Coronary artery (tissue), 2 donors: ENCODE data around the gene AP2S1.
A peak's percentile ranks its signal among the peaks of the same experiment; 100 is the strongest.
"Not testable (repeated sequence)": the region's sequence is repeated elsewhere in the genome, so short reads cannot be mapped to it uniquely, and the experiment has no call there.

Experiments
- DNase-seq: peaks from one replicate; pipeline ENCODE4 v3.0.0-alpha.2; 2017; ENCODE audit warnings: low spot score
- H3K27ac ChIP-seq, 2 donors: fragments of 200-600 bp; sonication (generic); one replicate each; pipeline ENCODE4 v1.5.1; 2016 to 2019
- H3K4me3 ChIP-seq: fragments of 200-600 bp; sonication (generic); 2 replicates; pipeline ENCODE4 v1.5.1; 2016; ENCODE audit warnings: mild to moderate bottlenecking, moderate library complexity
- TF ChIP-seq, protein P1 (sequence below): fragments of 200-600 bp; sonication (generic); IDR thresholded peaks from one replicate; pipeline ENCODE4 v1.5.1; 2019; ENCODE audit warnings: antibody characterized with exemption

The AP2S1 gene

DNA sequence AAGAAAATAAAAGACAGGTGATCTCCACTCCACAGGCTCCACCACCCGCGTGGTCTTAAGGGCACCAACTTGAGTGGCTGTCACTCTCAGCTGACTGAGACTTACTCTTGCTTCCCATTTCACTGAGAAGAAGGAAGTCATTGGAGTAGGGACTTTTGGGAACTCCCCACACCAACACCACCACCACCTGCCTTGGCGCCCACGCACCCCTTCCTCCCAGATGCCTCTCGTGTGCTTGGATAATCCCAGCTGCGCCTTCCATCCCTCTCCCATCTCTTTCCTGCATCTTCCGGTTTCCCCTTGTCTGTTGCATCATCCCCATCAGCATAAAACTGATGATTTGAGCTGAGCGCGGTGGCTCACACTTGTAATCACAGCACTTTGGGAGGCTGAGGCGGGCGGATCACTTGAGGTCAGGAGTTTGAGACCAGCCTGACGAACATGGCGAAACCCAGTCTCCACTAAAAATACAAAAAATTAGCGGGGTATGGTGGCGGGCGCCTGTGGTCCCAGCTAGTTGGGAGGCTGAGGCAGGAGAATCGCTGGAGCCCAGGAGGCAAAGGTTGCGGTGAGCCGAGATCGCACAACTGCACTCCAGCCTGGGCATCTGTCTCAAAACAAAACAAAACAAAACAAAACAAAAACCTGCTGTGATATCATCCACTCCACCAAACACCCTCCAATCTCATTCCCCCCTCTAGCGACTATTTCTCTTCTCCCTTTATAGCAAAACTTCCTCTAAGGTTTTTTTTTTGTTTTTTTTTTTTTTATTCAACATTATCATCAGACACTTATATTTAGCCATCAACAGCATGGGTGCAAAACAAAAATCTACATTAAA, 25.5 kb downstream of the AP2S1 start:
- Histone ChIP-seq H3K4me3 (no peak overlapping the region), H3K27ac (peak overlapping the region in 1 of 2 donors; percentile 37)
- TF ChIP-seq, protein P1, sequence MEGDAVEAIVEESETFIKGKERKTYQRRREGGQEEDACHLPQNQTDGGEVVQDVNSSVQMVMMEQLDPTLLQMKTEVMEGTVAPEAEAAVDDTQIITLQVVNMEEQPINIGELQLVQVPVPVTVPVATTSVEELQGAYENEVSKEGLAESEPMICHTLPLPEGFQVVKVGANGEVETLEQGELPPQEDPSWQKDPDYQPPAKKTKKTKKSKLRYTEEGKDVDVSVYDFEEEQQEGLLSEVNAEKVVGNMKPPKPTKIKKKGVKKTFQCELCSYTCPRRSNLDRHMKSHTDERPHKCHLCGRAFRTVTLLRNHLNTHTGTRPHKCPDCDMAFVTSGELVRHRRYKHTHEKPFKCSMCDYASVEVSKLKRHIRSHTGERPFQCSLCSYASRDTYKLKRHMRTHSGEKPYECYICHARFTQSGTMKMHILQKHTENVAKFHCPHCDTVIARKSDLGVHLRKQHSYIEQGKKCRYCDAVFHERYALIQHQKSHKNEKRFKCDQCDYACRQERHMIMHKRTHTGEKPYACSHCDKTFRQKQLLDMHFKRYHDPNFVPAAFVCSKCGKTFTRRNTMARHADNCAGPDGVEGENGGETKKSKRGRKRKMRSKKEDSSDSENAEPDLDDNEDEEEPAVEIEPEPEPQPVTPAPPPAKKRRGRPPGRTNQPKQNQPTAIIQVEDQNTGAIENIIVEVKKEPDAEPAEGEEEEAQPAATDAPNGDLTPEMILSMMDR = no peak
- DNase-seq = no peak

DNA sequence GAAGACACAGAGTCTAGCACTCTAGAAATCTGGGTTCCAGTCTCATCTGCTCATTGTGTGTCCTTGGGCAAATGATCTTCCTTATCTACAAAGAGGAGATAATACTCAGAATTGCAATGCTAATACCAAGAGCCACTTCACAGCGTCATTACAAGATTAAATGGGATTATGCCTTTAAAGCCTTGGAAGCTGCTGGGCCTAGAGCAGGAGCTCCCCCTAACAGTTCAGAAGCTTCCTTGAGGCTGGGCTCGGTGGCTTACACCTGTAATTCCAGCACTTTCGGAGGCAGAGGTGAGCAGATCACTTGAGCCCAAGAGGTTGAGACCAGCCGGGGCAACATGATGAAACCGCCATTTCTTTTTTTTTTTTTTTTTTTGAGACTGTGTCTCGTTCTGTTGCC, 27.6 kb downstream of the AP2S1 start:
- TF ChIP-seq, protein P1 = no peak
- Histone ChIP-seq H3K4me3 (no peak overlapping the region), H3K27ac (no peak overlapping the region)
- no peak for DNase-seq

DNA sequence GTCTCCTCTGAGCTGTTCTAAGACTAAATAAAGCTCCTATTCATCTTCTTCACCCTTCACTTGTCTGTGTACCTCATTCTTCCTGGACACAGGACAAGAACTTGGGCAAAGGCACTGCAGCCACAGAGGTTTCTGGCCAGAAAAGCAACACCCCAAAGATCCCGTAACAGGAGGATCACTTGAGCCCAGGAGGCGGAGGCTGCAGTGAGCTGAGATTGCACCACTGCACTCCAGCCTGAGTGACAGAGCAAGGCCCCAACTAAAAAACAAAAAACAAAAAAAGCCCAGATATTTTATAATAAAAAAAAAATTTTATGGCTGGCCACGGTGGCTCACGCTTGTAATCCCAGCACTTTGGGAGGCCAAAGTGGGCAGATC, 28.2 kb downstream of the AP2S1 start:
- not testable (repeated sequence) for H3K4me3 ChIP-seq, H3K27ac ChIP-seq, DNase-seq

DNA sequence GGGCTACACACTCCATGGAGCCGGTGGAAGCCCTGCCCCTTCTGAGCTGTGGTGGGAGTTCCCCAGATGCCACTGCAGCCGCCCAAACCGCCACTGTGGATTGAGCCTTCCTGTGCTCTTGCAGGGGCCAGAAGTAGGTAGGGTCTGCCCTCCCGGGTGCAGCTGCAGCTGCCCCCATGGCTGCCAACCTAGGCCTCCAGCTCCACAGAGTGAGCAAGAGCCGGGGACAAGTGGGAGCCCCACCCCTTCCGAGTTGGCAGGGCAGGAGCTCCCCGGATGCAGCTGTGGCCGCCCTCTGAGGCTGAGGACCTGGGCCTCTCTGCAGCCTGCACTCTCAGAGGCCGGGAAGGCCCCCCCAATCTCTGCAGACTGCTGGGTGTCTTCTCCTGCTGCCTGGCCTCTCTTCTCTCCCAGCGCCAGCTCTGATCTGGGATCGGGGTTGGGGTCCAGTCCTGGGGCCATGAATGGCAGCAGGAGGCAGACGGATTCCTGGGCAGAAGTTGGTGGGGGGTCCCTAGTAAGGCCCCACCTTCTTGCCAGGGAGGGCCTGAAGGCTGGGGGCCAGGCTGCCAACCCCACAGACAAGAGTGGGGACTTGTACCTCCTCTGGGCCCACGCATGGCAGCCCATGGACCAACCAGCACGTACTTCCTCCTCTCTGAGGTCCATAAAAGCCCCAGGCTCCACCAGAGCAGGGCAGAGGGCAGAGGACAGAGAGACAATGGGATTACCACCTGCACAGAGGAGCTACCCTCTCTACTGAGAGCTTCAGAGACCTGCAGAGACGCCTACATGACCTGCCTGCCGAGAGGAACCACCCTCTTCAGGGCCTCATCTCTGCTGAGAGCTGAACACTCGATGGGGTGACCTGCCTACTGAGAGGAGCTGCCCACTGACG, 28.9 kb downstream of the AP2S1 start:
- Histone ChIP-seq H3K4me3 (no peak overlapping the region), H3K27ac (no peak overlapping the region)
- TF ChIP-seq, protein P1 = no peak
- DNase-seq = no peak

DNA sequence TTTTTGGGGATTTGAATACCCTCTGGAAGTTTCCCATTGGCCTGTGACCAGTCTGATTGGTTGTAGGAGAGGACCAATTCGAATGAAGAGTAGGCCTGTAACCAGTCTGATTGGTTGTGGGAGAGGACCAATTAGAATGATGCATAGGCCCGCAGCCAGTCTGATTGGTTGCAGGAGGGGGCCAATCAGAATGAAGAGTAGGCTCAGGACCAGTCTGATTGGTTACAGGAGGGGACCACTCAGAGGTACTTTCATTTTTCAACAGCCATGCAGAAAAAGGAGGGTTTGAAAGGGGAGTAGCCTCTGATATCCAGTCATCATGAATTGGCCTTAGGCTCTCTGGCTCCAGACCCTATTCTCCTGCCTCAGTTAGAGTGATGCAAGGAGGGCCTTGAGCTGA, 31.8 kb downstream of the AP2S1 start:
- no peak overlapping the region for H3K4me3 ChIP-seq
- no peak for DNase-seq
- TF ChIP-seq, protein P1 = no peak
- H3K27ac ChIP-seq = no peak overlapping the region

DNA sequence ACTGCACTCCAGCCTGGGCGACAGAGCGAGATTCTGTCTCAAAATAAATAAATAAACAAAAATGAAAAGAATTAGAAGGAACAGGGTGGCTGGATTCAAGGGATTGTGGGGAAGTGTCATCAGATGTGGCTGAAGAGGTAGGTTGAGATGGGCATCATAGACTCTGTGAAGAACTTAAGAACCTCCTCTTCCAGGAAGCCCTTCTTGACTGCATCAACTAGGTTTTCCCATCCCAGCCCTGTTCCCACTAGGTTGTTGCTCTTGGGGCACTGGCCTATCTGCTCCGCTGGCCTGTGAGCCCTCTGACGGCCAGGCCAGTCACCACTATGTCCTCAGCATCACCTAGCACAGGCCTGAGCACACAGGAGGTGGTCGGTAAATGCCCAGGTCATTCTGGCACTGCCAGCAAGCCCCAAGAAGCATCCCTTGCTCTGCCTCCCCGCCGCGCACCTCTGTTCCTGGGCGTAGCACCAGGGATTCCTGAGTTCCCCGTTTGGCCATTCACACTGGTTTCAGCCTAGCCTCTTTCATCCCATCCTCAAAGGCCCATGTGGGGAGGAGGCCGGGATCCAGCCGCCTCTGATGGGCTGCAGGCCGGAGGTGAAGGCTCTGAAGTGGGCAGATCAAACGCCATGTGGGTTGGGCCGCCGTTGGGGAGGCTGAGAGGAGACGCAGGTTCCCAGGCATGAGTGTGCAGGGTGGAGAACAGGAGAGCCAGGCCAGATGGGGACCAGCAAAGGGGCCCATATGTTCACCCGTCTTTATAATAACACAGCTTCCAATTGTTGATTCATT, 34.6 kb downstream of the AP2S1 start:
- H3K4me3 ChIP-seq = no peak overlapping the region
- no peak overlapping the region for H3K27ac ChIP-seq
- no peak for DNase-seq
- TF ChIP-seq, protein P1 = no peak

DNA sequence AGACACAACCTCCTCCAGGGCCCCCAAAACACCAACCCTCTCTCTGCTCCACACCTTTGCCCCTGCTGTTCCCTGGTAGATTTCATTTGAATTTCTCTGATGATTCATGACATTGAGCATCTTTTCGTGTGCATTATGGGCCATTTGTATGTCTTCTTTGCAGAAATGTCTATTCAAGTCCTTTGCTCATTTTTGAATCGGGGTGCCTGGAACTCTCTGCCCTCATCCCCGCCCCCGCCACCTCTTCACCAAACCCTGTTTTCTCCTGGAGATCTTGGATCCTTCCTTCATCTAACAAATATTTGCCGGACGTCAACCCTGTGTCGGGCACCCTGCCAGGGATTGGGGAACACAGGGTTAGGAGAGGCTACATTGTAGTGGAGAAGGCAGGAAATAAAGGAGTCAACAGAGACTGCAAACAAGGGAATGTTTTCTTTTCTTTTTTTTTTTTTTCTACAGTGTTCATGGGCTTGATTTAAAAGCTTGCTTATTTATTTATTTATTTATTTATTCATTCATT, 36.7 kb downstream of the AP2S1 start:
- peak overlapping the region; percentile 20 for H3K4me3 ChIP-seq
- peak overlapping the region; percentile 88 to 91 for H3K27ac ChIP-seq
- peak; percentile 92 for DNase-seq
- TF ChIP-seq, protein P1 = no peak
